ENCODE measurements around the gene IL32. TPM values are rescaled to one million over a fixed set of nuclear protein-coding genes. Genes with fewer than 3 reads are reported as not detected.

Gene IL32
- total and polyA plus RNA-seq, 9 of the 15 experiments (the other 6 are each of a cell fraction or from before 2014, with no cell fraction given), result 0.21 to 2.2 (median 0.37) TPM; not detected in 3

DNA sequence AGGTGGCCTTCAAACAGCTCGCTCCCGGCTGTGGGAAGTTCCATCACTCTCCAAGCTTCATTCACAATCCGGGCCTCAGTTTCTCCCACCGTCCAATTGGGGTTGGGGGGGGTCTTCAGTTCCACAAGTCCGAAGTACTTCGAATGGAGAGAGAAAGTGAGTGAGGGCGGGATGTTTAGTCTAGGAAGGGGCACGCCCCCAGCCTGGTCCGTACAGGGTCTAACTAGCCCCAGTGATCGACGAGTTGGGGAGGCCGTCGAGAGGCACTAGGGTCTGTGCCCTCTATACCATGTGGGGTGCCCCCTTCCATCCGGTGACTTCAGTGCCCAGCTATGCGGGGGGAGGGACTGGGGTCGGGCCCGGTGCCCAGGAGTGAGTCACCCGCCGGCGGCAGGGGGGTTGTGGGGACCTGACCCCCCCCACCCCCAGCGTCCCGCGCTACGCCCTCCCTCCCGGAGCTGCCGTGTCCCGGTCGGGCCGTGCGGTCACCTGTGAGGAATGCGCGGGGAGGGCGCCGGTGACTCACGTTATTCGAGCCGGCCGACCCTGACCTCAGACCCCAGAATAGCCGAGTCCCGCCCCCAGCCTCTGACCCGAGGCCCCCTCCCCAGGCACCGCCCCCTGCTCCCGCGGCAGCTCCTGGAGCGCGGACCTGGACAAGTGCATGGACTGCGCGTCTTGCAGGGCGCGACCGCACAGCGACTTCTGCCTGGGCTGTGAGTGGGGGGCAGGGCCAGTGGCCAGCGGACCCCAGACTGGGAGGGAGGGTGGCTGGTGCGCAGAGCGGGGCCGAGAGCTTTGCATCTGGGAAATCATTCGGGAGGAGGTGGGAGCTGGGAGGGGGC, 44.6 kb upstream of the IL32 start (continued):
- TF ChIP-seq ZMIZ1 (IDR thresholded peaks at IDR 0.05; ENCODE audit: low read depth in 2 of 2, low read length in 2 of 2) (peak in 1 of 2 experiments; percentile 7; a peak in 2 of 4 replicates), ZNF583 (CRISPR knock-in tag; IDR thresholded peaks at IDR 0.05) (no peak), RNF219 (CRISPR knock-in tag; IDR thresholded peaks at IDR 0.05) (no peak), KDM1A (IDR thresholded peaks at IDR 0.05) (no peak; a peak in 1 of 4 replicates), ZNF79 (CRISPR knock-in tag; IDR thresholded peaks at IDR 0.05; ENCODE audit: low read depth) (no peak), TFAM (CRISPR knock-in tag; conservative IDR thresholded peaks at IDR 0.05) (no peak), SRSF3 (IDR thresholded peaks at IDR 0.05; ENCODE audit: insufficient read depth, low read length) (no peak), STAT5B (CRISPR knock-in tag; IDR thresholded peaks at IDR 0.05) (no peak), PRPF4 (IDR thresholded peaks at IDR 0.05; ENCODE audit: insufficient read depth, low read depth, low read length, poor library complexity, severe bottlenecking) (peak; percentile 10), CBX5 (IDR thresholded peaks at IDR 0.05; ENCODE audit: borderline replicate concordance, low read depth) (no peak), NCOR1 (IDR thresholded peaks at IDR 0.05) (peak; percentile 44; the same call in 1 of the 2 replicates), NONO (IDR thresholded peaks at IDR 0.05; ENCODE audit: low read depth in 2 of 2, low read length in 1 of 2) (no peak), POLR3A (IDR thresholded peaks at IDR 0.05; ENCODE audit: borderline replicate concordance, extremely low read depth, insufficient read depth, insufficient read length) (no peak), ZNF778 (CRISPR knock-in tag; IDR thresholded peaks at IDR 0.05) (no peak), NFE2L1 (tag; IDR thresholded peaks at IDR 0.05; ENCODE audit: borderline replicate concordance, low read depth) (no peak)
- TF ChIP-seq, protein P1, sequence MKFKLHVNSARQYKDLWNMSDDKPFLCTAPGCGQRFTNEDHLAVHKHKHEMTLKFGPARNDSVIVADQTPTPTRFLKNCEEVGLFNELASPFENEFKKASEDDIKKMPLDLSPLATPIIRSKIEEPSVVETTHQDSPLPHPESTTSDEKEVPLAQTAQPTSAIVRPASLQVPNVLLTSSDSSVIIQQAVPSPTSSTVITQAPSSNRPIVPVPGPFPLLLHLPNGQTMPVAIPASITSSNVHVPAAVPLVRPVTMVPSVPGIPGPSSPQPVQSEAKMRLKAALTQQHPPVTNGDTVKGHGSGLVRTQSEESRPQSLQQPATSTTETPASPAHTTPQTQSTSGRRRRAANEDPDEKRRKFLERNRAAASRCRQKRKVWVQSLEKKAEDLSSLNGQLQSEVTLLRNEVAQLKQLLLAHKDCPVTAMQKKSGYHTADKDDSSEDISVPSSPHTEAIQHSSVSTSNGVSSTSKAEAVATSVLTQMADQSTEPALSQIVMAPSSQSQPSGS (CRISPR knock-in tag; IDR thresholded peaks at IDR 0.05), result no peak
- TF ChIP-seq, protein P2, sequence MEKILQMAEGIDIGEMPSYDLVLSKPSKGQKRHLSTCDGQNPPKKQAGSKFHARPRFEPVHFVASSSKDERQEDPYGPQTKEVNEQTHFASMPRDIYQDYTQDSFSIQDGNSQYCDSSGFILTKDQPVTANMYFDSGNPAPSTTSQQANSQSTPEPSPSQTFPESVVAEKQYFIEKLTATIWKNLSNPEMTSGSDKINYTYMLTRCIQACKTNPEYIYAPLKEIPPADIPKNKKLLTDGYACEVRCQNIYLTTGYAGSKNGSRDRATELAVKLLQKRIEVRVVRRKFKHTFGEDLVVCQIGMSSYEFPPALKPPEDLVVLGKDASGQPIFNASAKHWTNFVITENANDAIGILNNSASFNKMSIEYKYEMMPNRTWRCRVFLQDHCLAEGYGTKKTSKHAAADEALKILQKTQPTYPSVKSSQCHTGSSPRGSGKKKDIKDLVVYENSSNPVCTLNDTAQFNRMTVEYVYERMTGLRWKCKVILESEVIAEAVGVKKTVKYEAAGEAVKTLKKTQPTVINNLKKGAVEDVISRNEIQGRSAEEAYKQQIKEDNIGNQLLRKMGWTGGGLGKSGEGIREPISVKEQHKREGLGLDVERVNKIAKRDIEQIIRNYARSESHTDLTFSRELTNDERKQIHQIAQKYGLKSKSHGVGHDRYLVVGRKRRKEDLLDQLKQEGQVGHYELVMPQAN (IDR thresholded peaks at IDR 0.05; ENCODE audit: borderline replicate concordance), result peak; percentile 68; the same call in 1 of the 2 replicates
